Inflammatory macrophage treated with lipopolysaccharide for 1 hour (primary cell): ENCODE data around the gene FRMD6.

Source experiments
- DNase-seq, 2 donors: peaks; one replicate each; pipeline ENCODE4 v3.0.0-alpha.2; 2020 to 2022

Gene FRMD6

GRCh38 chr14:51674294-51675002 lies 22.7 kb downstream of the FRMD6 start:
- no peak for DNase-seq

- no peak for DNase-seq
These were observed 24.8 kb downstream of the FRMD6 start for GRCh38 chr14:51676549-51676948.

- DNase-seq = no peak
These were observed 25.6 kb downstream of the FRMD6 start for GRCh38 chr14:51677266-51677665.

- no peak for DNase-seq
These were observed 26.0 kb downstream of the FRMD6 start for GRCh38 chr14:51677738-51678137.

GRCh38 chr14:51680031-51680430 lies 28.3 kb downstream of the FRMD6 start:
- no peak for DNase-seq

- no peak for DNase-seq
These were observed 29.7 kb downstream of the FRMD6 start for GRCh38 chr14:51681411-51681810.

- DNase-seq = no peak
These were observed 30.7 kb downstream of the FRMD6 start for GRCh38 chr14:51682411-51682810.

GRCh38 chr14:51684760-51685159 lies 33.0 kb downstream of the FRMD6 start:
- DNase-seq = no peak

GRCh38 chr14:51691176-51691575 lies 39.5 kb downstream of the FRMD6 start:
- no peak for DNase-seq

GRCh38 chr14:51692646-51693045 lies 40.9 kb downstream of the FRMD6 start:
- no peak for DNase-seq

GRCh38 chr14:51697848-51698247 lies 46.1 kb downstream of the FRMD6 start:
- DNase-seq = no peak

- DNase-seq = no peak
These were observed 50.2 kb downstream of the FRMD6 start for GRCh38 chr14:51701951-51702350.

GRCh38 chr14:51703787-51704186 lies 52.1 kb downstream of the FRMD6 start:
- no peak for DNase-seq

- no peak for DNase-seq
These were observed 52.8 kb downstream of the FRMD6 start for GRCh38 chr14:51704545-51704944.

GRCh38 chr14:51707327-51707726 lies 55.6 kb downstream of the FRMD6 start:
- no peak for DNase-seq

GRCh38 chr14:51711505-51711904 lies 59.8 kb downstream of the FRMD6 start:
- no peak for DNase-seq

GRCh38 chr14:51715250-51715649 lies 63.5 kb downstream of the FRMD6 start:
- no peak for DNase-seq

- no peak for DNase-seq
These were observed 64.0 kb downstream of the FRMD6 start for GRCh38 chr14:51715742-51716141.

GRCh38 chr14:51716610-51717009 lies 64.9 kb downstream of the FRMD6 start:
- no peak for DNase-seq

GRCh38 chr14:51717766-51718165 lies 66.1 kb downstream of the FRMD6 start:
- no peak for DNase-seq

- no peak for DNase-seq
These were observed 68.2 kb downstream of the FRMD6 start for GRCh38 chr14:51719955-51720354.

GRCh38 chr14:51723990-51724389 lies 72.3 kb downstream of the FRMD6 start:
- no peak for DNase-seq

- DNase-seq = no peak
These were observed 72.9 kb downstream of the FRMD6 start for GRCh38 chr14:51724650-51725049.

GRCh38 chr14:51725061-51725460 lies 73.4 kb downstream of the FRMD6 start:
- DNase-seq = no peak

GRCh38 chr14:51726166-51726899 lies 74.6 kb downstream of the FRMD6 start:
- DNase-seq = no peak
